Measurements from ENCODE around the gene PPARA. TPM values are rescaled to one million over a fixed set of nuclear protein-coding genes. Genes with fewer than 3 reads are reported as not detected.

Gene PPARA
- total RNA-seq, 2 experiments from 2014 or later = 17.9 to 18.1 TPM

DNA sequence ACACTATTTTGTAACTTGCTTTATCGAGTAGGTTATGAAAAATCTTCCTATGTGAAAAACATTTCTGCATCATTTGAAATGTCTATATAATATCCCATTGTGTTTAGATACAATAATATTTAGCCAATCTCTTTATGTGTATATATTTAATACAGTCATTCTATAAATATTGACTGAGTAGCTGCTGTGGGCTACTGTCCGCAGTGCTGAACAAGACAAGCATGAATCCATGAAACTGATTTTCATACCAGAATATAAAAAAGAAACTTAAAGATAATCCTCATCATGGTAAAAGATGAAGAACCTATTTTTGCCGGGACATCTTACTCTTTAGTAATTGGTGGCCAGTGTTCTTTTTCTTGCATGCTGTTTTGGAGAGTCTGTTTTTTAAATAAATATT, 3.6 kb downstream of the PPARA start:
- H3K27me3 Mint-ChIP-seq (ENCODE audit: low read depth) = peaks cover 4% of the 10 kb centered on the region
- ChIA-PET POLR2A (no interaction called here), CTCF (no interaction called here)
- peaks cover 19% of the 10 kb centered on the region for H3K4me1 Mint-ChIP-seq (ENCODE audit: low read depth)
- no peak overlapping the region for H3K4me3 Mint-ChIP-seq
- no peak overlapping the region for H3K27ac Mint-ChIP-seq
- no peaks in the 10 kb centered on the region for H3K9me3 Mint-ChIP-seq (ENCODE audit: insufficient read depth)
- DNase-seq = no peak
- ATAC-seq = no peak
- H3K36me3 Mint-ChIP-seq (ENCODE audit: low read depth) = peaks cover 15% of the 10 kb centered on the region

DNA sequence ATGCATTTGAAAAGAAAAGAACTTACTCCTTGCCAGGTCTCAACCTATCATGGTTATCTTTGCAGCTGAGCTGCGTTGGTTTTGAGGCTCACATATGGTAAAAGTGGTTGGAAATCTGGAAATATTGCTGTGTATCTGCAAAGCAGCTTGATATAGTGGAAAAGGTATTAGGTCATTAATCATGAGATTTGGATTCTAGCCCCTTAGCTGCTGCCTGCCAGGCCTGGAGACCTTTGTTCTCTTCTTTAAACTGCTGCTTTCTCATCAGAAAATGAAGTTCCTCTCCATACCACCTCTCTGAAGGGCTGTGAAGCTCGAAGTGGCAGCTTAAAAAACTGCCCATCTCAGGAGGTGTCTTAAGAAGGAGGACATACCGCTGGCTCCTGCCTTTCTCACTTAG, 5.7 kb downstream of the PPARA start:
- no peak for ATAC-seq
- H3K27me3 Mint-ChIP-seq (ENCODE audit: low read depth) = no peaks in the 10 kb centered on the region
- no peaks in the 10 kb centered on the region for H3K9me3 Mint-ChIP-seq (ENCODE audit: insufficient read depth)
- H3K4me1 Mint-ChIP-seq (ENCODE audit: low read depth) = peaks cover 11% of the 10 kb centered on the region
- ChIA-PET POLR2A (no interaction called here), CTCF (interaction anchor here (1.1 to 1.8 kb wide), 2 partner anchors 34 to 150 kb away, joined by 3 to 5 read pairs; no protein-coding TSS in a partner anchor)
- no peak for DNase-seq
- peaks cover 24% of the 10 kb centered on the region for H3K36me3 Mint-ChIP-seq (ENCODE audit: low read depth)
- no peak overlapping the region for H3K27ac Mint-ChIP-seq
- H3K4me3 Mint-ChIP-seq = no peak overlapping the region

DNA sequence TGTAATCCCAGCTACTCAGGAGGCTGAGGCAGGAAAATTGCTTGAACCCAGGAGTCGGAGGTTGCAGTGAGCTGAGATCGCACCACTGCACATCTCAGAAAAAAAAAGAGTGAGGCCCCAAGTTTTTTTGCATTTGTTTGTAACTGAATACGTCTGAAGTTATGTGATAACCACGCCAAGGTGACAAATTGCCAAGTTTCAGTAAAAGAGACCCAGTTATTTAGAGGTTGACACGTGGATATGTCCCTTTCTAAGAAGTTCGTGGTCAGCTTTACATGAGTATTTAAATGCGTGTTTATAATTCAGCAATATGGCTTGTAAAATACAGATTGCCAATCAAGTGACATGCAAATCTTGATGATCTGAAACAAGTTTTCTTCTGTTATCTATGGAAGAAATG, 8.0 kb downstream of the PPARA start:
- ATAC-seq (no peak), DNase-seq (no peak)
- CTCF ChIA-PET = no interaction called here
- no peak overlapping the region for H3K4me3 Mint-ChIP-seq
- no peaks in the 10 kb centered on the region for H3K27me3 Mint-ChIP-seq (ENCODE audit: low read depth)
- H3K36me3 Mint-ChIP-seq (ENCODE audit: low read depth) = peaks cover 19% of the 10 kb centered on the region
- H3K27ac Mint-ChIP-seq = no peak overlapping the region
- POLR2A ChIA-PET = no interaction called here
- no peaks in the 10 kb centered on the region for H3K9me3 Mint-ChIP-seq (ENCODE audit: insufficient read depth)
- peaks cover 2% of the 10 kb centered on the region for H3K4me1 Mint-ChIP-seq (ENCODE audit: low read depth)

DNA sequence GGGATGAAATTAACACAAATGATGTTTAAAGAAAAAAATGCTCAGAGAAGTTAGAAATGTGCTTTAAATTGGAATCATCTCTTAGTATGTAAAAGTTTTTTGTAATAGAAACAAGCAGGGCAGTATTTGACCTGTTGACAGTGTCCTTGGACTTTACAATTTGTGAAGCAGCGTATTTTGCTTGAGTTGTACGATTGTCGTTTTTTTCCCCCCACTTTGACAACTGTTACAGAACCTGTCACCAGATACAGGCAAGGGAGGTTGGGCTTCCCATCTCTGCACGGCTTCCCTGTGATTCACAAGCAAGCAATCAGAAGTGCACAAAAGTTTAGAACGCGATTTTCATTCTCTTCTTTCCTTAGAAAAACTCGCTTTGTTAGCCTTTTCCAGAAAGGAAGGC, 8.9 kb downstream of the PPARA start:
- H3K4me3 Mint-ChIP-seq = no peak overlapping the region
- H3K27ac Mint-ChIP-seq = no peak overlapping the region
- ATAC-seq (no peak), DNase-seq (no peak)
- no peaks in the 10 kb centered on the region for H3K27me3 Mint-ChIP-seq (ENCODE audit: low read depth)
- ChIA-PET POLR2A (no interaction called here), CTCF (no interaction called here)
- H3K9me3 Mint-ChIP-seq (ENCODE audit: insufficient read depth) = no peaks in the 10 kb centered on the region
- peaks cover 16% of the 10 kb centered on the region for H3K36me3 Mint-ChIP-seq (ENCODE audit: low read depth)
- H3K4me1 Mint-ChIP-seq (ENCODE audit: low read depth) = peaks cover 7% of the 10 kb centered on the region

GRCh38 chr22:46159777-46160176, 9.5 kb downstream of the PPARA start:
- H3K36me3 Mint-ChIP-seq (ENCODE audit: low read depth) = peaks cover 16% of the 10 kb centered on the region
- DNase-seq = no peak
- H3K9me3 Mint-ChIP-seq (ENCODE audit: insufficient read depth) = no peaks in the 10 kb centered on the region
- H3K27me3 Mint-ChIP-seq (ENCODE audit: low read depth) = no peaks in the 10 kb centered on the region
- H3K4me1 Mint-ChIP-seq (ENCODE audit: low read depth) = peaks cover 7% of the 10 kb centered on the region
- POLR2A ChIA-PET = no interaction called here
- H3K4me3 Mint-ChIP-seq = no peak overlapping the region
- H3K27ac Mint-ChIP-seq = no peak overlapping the region
- ATAC-seq = no peak
- CTCF ChIA-PET = no interaction called here

DNA sequence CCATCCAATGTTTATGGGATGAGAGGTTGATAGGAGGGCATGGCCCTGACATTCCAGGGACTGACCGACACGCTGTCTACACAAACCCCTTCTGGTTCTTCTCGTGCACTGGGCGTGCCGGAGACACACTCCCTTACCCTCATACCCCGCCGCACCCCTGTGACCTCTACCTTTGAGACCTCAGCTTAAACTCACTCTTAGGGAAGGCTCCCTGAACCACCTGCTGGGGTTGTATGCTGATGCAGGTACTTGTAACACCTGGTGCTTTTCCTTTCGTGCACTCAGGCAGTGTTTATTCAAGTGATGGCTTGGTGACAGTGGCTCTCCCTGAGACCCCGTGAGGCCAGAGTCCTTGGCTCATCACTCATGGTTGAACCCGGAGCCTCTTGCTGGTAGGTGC, 12.0 kb downstream of the PPARA start:
- Mint-ChIP-seq H3K27me3 (ENCODE audit: low read depth) (no peaks in the 10 kb centered on the region), H3K4me3 (no peak overlapping the region), H3K9me3 (ENCODE audit: insufficient read depth) (no peaks in the 10 kb centered on the region), H3K4me1 (ENCODE audit: low read depth) (peaks cover 7% of the 10 kb centered on the region), H3K27ac (no peak overlapping the region), H3K36me3 (ENCODE audit: low read depth) (peaks cover 12% of the 10 kb centered on the region)
- ChIA-PET CTCF (no interaction called here), POLR2A (no interaction called here)
- DNase-seq = no peak
- no peak for ATAC-seq

DNA sequence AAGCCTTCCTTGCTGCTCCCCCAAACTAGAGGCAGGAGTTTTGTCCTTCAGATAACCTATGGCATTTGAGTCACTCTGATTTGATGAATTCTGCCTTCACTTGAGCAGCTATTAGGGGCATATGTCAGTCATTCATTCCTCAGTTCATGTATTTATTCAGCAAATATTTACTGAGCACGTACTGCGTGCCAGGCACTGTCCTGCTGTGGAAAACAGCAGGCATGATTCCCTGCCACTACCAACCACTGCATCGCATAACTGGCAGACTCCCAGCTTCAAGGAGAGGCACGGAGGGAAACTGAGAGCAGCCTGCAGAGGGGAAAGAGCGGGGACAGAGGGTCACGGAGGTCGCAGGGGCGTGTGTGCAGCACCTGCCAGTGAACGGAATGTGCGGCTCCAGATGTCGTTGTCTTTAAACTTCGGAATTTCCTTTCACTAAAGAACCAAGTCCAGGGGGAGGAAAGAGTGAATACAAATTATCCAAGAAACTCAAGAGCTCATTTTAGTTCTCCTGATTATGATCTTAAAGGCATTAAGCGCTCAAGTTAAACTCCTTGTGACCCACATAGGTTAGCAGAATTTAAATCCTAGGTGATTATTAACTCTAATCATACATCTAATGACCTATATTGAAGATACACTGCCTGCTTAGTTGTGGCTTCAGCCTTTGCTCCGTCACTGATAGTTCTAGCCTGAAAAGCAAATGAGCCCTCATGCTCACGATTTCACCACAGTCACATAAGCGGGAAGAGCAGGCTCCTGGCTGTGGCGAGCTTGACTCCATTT, 12.6 kb downstream of the PPARA start:
- H3K4me3 Mint-ChIP-seq = no peak overlapping the region
- no peaks in the 10 kb centered on the region for H3K9me3 Mint-ChIP-seq (ENCODE audit: insufficient read depth)
- H3K27ac Mint-ChIP-seq = no peak overlapping the region
- ChIA-PET POLR2A (no interaction called here), CTCF (no interaction called here)
- ATAC-seq (no peak), DNase-seq (no peak)
- H3K27me3 Mint-ChIP-seq (ENCODE audit: low read depth) = no peaks in the 10 kb centered on the region
- H3K4me1 Mint-ChIP-seq (ENCODE audit: low read depth) = peaks cover 7% of the 10 kb centered on the region
- peaks cover 12% of the 10 kb centered on the region for H3K36me3 Mint-ChIP-seq (ENCODE audit: low read depth)

DNA sequence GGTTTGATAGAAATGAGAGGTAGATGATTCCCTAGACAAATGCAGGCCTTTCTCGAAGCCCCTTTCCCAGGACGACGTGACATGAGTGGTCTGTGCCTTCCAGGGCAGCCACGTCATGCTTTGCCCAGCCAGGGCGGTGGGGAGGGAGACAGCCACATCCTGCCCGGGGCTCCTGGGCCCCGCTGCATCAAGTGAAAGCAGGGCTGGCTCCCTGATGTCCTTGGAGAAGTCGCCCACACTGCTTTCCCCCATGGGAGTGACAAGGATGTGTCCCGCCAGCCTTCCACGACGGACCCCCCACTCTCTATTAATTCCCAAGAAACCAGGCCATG, 13.2 kb downstream of the PPARA start:
- no peak for ATAC-seq
- H3K9me3 Mint-ChIP-seq (ENCODE audit: insufficient read depth) = no peaks in the 10 kb centered on the region
- ChIA-PET CTCF (no interaction called here), POLR2A (no interaction called here)
- H3K36me3 Mint-ChIP-seq (ENCODE audit: low read depth) = peaks cover 12% of the 10 kb centered on the region
- no peak overlapping the region for H3K27ac Mint-ChIP-seq
- no peaks in the 10 kb centered on the region for H3K27me3 Mint-ChIP-seq (ENCODE audit: low read depth)
- H3K4me3 Mint-ChIP-seq = no peak overlapping the region
- DNase-seq = no peak
- peaks cover 7% of the 10 kb centered on the region for H3K4me1 Mint-ChIP-seq (ENCODE audit: low read depth)

GRCh38 chr22:46165977-46166376, 15.7 kb downstream of the PPARA start:
- CTCF ChIA-PET = no interaction called here
- H3K27me3 Mint-ChIP-seq (ENCODE audit: low read depth) = no peaks in the 10 kb centered on the region
- H3K27ac Mint-ChIP-seq = no peak overlapping the region
- peaks cover 7% of the 10 kb centered on the region for H3K4me1 Mint-ChIP-seq (ENCODE audit: low read depth)
- H3K9me3 Mint-ChIP-seq (ENCODE audit: insufficient read depth) = no peaks in the 10 kb centered on the region
- H3K36me3 Mint-ChIP-seq (ENCODE audit: low read depth) = peaks cover 3% of the 10 kb centered on the region
- DNase-seq = no peak
- H3K4me3 Mint-ChIP-seq = no peak overlapping the region
- no peak for ATAC-seq
- POLR2A ChIA-PET = no interaction called here

DNA sequence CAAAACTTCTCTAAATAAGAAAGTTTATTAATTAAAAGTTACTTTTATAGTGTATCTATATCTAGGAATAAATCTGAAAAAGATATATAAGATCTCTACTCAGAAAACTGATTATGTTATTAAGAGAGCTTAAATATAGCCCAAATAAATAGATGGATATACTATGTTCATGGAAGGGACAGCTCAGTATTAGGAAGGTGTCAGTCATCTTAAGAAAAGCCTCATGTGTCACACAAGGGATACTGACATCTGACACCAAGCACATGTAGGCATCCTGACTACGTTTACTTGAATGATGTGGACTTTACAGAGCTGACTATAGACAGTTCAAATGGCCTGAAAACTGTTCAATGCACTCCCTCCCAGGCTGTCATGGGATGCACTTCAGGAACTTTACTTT, 19.3 kb downstream of the PPARA start:
- no peaks in the 10 kb centered on the region for H3K36me3 Mint-ChIP-seq (ENCODE audit: low read depth)

GRCh38 chr22:46171940-46172339, 21.6 kb downstream of the PPARA start:
- H3K27ac Mint-ChIP-seq = no peak overlapping the region
- CTCF ChIA-PET = interaction anchor here (1.6 kb wide), 1 partner anchor 166 kb away, joined by 3 read pairs; no protein-coding TSS in a partner anchor
- peaks cover 3% of the 10 kb centered on the region for H3K36me3 Mint-ChIP-seq (ENCODE audit: low read depth)
- H3K9me3 Mint-ChIP-seq (ENCODE audit: insufficient read depth) = no peaks in the 10 kb centered on the region
- no peak overlapping the region for H3K4me3 Mint-ChIP-seq
- H3K4me1 Mint-ChIP-seq (ENCODE audit: low read depth) = peaks cover 24% of the 10 kb centered on the region
- H3K27me3 Mint-ChIP-seq (ENCODE audit: low read depth) = no peaks in the 10 kb centered on the region
- DNase-seq = no peak
- POLR2A ChIA-PET = no interaction called here
- no peak for ATAC-seq

More for the DNA sequence above, 19.3 kb downstream of the PPARA start:
- ATAC-seq = no peak
- H3K4me1 Mint-ChIP-seq (ENCODE audit: low read depth) = peaks cover 22% of the 10 kb centered on the region
- H3K9me3 Mint-ChIP-seq (ENCODE audit: insufficient read depth) = no peaks in the 10 kb centered on the region
- ChIA-PET POLR2A (no interaction called here), CTCF (no interaction called here)
- DNase-seq = no peak
- no peak overlapping the region for H3K4me3 Mint-ChIP-seq
- no peaks in the 10 kb centered on the region for H3K27me3 Mint-ChIP-seq (ENCODE audit: low read depth)
- no peak overlapping the region for H3K27ac Mint-ChIP-seq

DNA sequence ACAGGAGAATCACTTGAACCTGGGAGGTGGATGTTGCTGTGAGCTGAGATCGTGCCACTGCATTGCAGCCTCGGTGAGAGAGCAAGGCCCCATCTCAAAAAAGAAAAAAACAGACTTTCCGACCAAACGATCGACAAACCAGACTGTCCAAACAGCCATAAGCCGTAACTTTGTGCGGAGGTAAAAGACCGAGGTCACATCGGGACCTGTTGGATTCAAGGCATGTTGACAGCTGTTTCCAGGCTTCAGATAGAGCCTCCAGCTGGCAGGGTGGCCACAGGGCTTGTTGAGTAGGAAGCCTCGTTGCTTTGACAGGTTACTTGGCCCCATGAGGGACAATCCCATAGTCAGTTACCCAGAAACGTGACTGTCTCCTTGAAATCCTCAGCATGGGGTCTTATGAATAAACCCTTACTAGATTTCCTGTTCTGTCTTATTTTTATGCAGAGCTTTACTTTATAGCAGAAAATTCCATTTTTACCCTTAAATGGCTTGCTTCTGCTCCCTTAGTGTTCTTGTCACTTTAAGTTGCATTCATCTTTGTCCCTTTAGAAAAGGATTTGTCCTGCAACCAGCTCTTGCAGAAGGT, 22.3 kb downstream of the PPARA start:
- POLR2A ChIA-PET = no interaction called here
- Mint-ChIP-seq H3K36me3 (ENCODE audit: low read depth) (peaks cover 7% of the 10 kb centered on the region), H3K4me1 (ENCODE audit: low read depth) (peaks cover 24% of the 10 kb centered on the region), H3K27me3 (ENCODE audit: low read depth) (no peaks in the 10 kb centered on the region), H3K4me3 (no peak overlapping the region), H3K27ac (no peak overlapping the region), H3K9me3 (ENCODE audit: insufficient read depth) (no peaks in the 10 kb centered on the region)
- ATAC-seq (no peak), DNase-seq (no peak)
- CTCF ChIA-PET = interaction anchor here (1.6 kb wide), 2 partner anchors 51 to 166 kb away, joined by 3 read pairs; no protein-coding TSS in a partner anchor

GRCh38 chr22:46173152-46173551, 22.8 kb downstream of the PPARA start:
- no peak for ATAC-seq
- ChIA-PET CTCF (interaction anchor here (1.6 kb wide), 2 partner anchors 51 to 167 kb away, joined by 3 read pairs; no protein-coding TSS in a partner anchor), POLR2A (no interaction called here)
- Mint-ChIP-seq H3K9me3 (ENCODE audit: insufficient read depth) (no peaks in the 10 kb centered on the region), H3K27ac (no peak overlapping the region), H3K4me1 (ENCODE audit: low read depth) (peaks cover 24% of the 10 kb centered on the region), H3K36me3 (ENCODE audit: low read depth) (peaks cover 11% of the 10 kb centered on the region), H3K27me3 (ENCODE audit: low read depth) (no peaks in the 10 kb centered on the region), H3K4me3 (no peak overlapping the region)
- no peak for DNase-seq

Measured in activated CD8-positive, alpha-beta T cell treated with anti-CD3 and anti-CD28 coated beads, Interleukin-2, amount 10 ng/mL, durations not matched to agents 7 days and 5 days (primary cell).